CD4-positive, alpha-beta T cell treated with Interleukin-6 at 100 ng/mL for 8 hours (primary cell): ENCODE results near the gene POMGNT2.

Experiments
- DNase-seq: peaks from one replicate; pipeline ENCODE4 v3.0.0-alpha.2; 2020; ENCODE audit warnings: mixed read lengths, low spot score

Gene POMGNT2

DNA sequence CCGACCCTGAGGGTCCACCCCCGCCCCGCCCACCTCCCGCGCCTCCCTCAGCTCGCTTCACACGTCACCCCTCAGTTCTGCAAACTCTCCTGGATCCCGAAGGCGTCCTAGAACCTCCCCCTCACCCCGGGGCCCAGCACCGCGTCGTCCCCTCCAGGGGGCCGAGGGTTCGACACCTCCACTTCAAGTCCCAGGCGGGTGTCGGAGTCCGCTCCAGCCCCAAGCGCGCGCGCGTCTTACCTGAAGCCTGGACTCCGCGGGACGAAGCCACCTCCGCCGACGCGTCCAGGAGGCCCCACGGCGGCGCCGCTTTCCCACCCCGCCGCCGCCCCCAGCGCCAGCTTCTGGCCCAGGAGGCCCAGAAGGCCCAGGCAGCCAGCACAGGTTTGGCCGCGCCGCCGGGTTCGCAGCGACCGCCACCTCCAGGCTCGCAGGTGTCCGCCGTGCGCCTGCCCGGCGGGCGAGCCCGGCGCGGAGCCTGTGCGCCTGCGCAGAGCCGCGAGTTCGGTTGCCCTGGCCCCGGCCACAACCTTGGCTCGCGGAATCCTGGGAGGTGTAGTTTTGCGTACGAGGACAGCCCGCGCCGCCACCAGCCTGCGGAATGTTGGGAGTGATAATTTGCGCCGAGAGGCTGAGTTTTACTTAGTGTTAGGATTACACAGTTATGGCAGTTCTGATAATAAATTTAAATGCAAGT lies at the start of gene POMGNT2:
Gene POMGNT2 (minus strand): TSS at position 484 of the 697 bp plus-strand sequence. CDS start 24,648 bp downstream, outside the sequence.
- peak; percentile 89 for DNase-seq

DNA sequence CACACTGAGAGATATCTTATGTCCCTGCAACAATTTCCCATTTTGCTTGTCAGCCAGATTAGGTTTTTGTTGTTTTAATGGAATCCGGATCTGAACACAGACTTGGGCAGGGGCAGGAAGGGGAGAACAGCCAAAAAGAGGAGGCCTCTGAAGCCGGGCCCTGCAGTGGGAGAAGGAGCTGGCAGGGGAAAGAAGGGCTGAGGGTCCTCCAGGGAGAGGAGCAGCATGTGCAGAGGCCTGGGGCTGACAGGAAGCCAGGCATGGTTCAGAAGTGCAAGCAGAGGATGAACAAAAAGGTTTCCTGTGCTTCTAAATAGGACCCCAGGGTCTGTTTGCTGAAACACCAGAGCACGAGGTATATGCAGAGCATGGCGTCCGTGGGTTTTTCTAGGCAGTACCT lies 49.1 kb upstream of the POMGNT2 start:
- DNase-seq, result no peak

DNA sequence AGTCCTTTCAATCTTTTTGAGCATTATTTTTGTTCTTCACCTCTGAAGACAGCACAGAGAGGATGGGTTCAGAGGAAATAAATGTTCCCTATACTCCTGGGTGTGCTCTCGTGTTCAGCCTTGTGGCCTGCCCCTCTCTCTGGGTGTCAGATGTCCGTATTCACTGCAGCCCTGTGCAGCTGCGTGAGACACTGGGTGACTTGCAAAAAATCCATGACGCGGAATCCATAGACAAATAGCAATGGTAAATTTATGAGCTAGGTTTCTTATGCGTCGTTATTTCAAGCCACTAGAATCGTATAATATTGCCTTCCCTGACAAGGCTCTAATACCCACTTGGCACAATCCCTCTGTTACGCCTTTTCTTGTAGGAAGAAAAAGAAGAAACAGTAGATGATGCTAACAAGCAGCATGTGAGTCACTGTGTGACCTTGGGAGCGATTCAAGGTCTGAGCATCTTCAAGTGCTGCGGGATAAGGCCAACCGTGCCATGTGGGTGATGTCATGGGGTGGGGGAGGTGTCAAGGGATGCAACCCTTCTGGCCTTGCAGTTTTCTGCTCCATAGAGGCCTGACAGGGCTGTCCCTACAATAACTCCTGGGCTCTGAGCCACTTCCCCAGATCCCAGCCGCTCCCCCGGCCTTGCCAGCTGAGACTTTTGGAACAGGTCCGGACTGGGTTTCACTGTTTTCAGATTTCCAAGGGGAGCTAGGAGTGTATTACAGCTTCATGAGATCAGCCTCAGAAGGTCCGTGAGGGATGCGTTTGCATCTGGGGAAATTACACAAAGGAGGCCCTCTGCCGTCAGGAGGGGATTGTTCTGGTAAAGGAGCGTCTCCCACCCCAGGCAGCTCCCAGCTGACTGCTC lies 47.6 kb upstream of the POMGNT2 start:
- no peak for DNase-seq

- no peak for DNase-seq
Observed at GRCh38 chr3:43152649-43153048, 46.8 kb upstream of the POMGNT2 start.

DNA sequence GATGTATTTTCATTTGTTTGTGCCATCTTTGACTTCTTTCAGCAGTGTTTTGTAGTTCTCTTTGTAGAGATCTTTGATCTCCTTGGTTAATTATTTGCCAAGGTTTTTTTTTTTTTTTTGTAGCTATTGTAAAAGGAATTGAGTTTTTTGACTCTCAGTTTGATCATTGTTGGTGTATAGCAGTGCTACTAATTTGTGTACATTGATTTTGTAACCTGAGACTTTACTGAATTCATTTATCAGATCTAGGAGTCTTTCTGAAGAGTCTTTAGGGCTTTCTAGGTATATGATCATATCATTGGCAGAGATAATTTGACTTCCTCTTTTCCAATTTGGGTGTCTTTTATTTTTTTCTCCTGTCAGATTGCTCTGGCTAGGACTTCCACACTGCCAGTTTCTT lies 42.2 kb upstream of the POMGNT2 start:
- no peak for DNase-seq

DNA sequence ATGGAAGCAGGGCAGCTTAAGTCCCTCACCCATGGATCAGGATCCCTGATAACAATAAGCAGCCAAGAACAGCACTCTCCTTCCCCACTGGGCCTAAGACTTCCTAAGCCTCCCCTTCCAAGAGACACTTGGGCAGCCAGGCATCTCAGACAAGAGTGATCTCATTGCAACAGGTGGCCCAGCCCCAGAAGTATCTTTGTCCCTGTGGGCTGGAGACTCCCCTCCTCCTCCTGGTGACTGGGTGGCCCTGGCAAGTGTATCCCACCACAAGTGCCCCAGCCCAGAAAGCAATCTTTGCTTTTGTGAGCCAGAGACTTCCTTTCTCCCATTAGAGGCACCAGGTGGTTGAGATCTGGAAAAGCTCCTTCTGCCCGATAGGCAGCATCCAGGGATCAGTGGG lies 40.7 kb upstream of the POMGNT2 start:
- DNase-seq, result no peak

GRCh38 chr3:43144761-43145490 lies 39.0 kb upstream of the POMGNT2 start:
- DNase-seq, result no peak

DNA sequence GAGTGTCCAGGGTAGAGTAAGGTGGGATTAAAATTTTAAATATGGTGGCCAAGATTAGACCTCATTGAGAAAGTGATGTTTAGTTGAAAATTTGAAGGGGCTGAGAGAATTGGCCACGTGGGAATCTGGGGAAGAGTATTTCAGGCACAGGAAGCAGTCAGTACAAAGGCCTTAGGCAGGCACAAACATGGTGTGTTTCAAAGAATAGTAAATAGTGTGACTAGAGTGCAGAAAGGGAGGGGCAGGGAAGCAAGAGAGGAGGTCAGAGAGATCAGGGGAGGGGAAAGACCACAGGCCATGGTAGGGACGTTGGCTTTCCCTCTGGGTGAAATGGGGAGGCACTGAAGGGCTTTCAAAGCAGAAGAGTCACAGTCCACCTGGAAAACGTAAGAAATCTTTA lies 36.6 kb upstream of the POMGNT2 start:
- no peak for DNase-seq

DNA sequence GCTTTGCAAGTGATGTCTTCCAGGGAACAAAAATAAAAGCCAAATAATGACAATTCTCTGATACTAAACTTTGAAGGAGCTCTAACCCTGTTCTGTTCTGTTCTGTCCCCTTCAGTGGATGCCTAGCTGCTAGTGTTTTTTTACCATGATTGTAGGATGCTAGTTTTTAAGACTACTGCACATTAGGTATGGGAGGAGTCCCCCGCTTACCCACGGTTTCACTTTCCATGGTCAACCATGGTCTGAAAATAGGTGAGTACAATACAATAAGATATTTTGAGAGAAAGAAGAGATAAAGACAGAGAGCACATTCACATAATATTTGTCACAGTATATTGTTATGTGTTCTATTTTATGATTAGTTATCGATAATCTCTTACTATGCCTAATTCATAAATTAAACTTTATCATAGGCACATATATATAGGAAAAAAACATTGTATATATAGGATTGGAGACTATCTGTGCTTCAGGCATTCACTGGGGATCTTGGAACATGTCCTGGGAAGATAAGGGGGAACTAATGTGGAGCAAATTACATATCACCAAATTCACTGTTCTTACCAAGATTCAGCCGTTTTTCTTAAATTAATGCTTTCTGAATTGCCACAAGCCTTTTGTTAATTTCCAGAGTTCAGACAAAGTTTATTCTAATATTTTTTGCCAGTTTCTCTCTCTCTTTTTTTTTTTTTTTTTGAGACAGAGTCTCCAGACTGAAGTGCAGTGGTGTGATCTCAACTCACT lies 32.8 kb upstream of the POMGNT2 start:
- no peak for DNase-seq

DNA sequence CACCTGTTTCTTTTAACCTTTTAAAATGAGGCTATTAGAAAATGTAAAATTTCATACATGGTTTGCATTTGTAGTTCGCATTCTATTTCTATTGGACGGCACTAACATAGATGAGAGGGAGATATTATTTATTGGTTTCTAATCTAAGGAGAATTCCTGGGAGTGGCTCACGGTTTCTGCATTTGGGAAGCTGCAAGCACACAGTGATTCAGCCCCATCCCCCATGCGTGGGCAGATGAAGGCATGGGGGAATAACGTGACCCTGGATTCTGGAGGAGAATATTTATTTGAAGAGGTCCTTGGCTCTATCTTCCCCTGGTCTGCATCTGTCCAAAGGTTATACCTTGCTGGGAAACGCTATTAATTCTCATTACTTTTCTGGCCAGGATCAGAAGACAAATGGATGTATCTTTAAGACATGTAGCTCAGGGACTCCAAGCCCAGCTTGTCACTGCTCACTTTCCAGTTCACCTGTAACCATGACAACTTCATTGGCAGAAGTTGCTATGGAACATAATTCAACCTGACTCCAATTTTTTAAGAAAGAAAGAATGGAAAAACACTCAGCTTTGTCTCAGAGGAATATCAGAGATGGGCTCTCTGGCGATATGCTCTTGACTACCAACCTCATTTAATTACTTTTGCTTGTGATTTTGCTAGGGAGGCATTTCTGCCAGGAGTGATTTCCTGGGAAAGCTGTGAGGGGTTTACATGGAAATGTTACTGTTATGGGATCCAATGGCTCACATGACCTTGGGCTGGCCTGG lies 27.2 kb upstream of the POMGNT2 start:
- no peak for DNase-seq

- no peak for DNase-seq
Observed at GRCh38 chr3:43132193-43132592, 26.3 kb upstream of the POMGNT2 start.

DNA sequence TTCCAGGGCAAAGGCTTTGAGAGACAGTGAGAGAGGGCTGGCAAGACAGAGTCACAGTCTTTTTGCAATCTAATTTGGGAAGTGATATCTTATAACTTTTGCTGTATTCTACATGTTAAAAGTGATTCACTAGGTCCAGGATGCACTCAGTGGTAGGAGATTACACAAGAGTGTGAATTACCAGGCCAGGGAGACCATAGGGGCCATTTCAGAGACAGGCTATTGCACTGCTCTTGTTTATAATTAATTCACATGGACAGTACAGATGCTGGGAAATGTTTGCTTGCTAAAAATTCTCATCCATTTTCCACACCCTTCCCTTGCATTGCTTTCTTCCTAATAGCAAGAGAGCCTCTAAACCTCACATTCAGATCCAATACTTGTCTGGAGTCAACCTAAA lies 22.6 kb upstream of the POMGNT2 start:
- DNase-seq, result no peak

DNA sequence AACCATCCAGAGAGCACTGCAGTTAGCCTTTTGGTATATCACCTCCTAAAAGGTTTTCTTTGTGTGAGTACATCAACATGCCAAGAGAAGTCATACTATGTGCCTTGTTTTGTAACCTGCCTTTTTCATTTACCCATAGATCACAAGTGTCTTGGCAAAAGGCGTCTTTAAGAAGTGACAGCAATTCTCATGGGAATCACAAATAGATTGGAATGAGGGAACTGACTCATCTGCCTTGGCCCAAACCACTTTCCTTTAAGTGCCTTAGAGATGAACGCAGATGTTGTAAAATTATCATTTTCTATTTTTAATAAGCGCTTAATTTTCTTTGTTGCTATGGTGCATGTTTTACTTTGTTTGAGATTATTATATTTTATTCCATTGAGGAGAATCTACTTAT lies 20.7 kb upstream of the POMGNT2 start:
- DNase-seq, result no peak

- DNase-seq, result no peak
Observed at GRCh38 chr3:43123895-43124294, 18.0 kb upstream of the POMGNT2 start.

GRCh38 chr3:43120937-43121336 lies 15.1 kb upstream of the POMGNT2 start:
- DNase-seq, result no peak

DNA sequence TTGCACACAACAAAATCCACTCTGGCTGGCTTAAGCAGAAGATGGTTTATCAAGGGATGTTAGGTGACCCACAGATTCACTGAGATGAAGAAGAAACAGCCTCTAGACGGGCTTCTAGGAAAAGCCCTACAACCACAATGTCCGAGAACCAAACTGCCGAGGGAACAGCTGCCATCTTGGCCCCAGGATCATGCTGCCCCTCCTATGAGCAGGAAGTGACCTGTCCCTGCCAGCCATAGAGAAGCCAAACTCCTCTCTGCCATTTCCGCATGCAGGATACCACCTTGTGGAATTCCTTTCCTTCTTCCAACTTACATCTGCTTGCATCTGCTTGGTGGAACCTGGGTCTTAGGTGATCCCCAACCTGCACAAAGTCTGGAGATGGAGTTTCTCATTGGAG lies 11.4 kb upstream of the POMGNT2 start:
- DNase-seq, result no peak

- DNase-seq, result no peak
Observed at GRCh38 chr3:43113671-43114070, 7.8 kb upstream of the POMGNT2 start.

DNA sequence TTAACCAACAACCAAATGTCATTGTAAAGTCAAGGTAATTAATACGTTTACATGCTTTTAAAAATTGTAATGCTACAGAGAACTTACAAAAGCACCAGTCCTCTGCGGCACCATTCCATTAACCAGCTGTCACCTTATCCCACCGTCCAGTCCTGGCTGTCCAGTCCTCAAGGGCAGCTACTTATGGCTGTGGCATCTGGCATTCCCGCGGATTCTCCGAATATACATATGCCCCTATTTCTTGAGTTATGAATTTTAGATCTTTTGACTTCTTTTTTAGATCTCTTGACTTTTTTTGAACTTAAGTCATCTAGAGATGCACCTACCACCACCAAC lies 382 bp upstream of the POMGNT2 start:
- DNase-seq, result no peak

- DNase-seq, result no peak
Observed at GRCh38 chr3:43104660-43105595, 951 bp downstream of the POMGNT2 start.

DNA sequence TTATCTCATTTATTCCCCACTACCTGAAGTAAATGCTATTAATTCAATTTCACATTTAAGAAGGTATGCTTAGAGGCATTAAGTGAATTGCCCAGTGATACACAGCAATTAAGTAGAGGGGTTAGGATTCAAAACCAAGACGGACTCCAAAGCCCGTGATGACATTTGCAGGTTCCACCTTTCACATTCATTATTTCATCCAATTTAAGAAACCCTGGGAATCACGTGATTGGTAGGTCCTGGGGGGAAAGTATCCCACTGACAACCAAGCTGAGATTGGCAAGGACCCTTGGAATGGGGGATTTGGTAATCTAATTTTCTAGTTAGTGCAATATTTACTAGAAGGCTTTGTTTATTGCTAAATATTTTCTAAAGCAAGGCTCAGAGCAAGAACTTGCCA lies 1.8 kb downstream of the POMGNT2 start:
- DNase-seq, result no peak
